HepG2 (cell line): ENCODE data around the gene BRMS1.

Experiments used
- ZNF543 ChIP-seq: sonication (generic); formaldehyde crosslinking; IDR thresholded peaks from 2 replicates; pipeline ENCODE4 v1.4.0; 2020; ENCODE audit warnings: mild to moderate bottlenecking, missing genetic modification reagents
- ZNF841 ChIP-seq: sonication (generic); formaldehyde crosslinking; IDR thresholded peaks from 2 replicates; pipeline ENCODE4 v1.8.1; 2023; ENCODE audit warnings: missing genetic modification reagents, borderline replicate concordance
- TF ChIP-seq, protein P1 (sequence below): sonication (generic); formaldehyde crosslinking; IDR thresholded peaks from 2 replicates; pipeline ENCODE4 v1.4.0; 2020; ENCODE audit warnings: missing genetic modification reagents

DNA sequence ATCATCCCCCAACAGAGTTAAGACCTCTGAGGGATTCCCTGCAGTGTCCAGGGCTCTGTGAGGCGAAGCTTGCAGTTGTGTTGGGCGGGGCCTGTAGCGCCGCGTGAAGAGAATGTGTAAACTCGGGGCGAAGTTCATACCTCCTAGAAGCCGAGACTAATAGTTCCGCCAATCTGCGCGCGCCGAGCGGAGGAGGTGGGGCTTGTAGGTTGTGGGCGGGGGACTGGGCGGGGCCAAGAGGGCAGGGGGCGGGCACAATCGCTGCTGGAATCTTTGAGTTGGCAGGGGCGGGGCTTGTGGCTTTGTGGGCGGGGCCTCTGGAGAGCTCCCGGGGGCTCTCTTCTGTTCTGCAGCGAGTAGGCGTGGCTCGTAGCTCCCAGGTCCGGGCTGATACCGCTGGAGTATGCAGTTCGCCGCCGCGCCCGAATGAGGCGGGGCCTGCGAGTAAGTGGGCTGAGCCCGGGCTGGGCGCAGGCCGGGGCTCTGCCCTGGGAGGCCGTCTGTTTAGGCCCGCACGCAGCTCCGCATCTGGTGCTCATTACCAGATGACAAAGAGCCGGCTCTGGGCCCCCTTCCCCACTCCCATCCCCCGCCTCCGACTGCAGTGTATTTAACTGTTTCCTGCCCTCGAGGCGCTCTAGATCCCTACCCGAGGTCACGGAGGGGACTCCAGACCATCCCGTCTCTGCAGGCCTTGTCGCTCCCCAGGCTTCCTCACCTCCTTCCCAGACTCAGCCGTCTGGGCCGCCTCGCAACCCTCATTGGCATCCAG lies 32.2 kb downstream of the BRMS1 start:
- TF ChIP-seq, protein P1, sequence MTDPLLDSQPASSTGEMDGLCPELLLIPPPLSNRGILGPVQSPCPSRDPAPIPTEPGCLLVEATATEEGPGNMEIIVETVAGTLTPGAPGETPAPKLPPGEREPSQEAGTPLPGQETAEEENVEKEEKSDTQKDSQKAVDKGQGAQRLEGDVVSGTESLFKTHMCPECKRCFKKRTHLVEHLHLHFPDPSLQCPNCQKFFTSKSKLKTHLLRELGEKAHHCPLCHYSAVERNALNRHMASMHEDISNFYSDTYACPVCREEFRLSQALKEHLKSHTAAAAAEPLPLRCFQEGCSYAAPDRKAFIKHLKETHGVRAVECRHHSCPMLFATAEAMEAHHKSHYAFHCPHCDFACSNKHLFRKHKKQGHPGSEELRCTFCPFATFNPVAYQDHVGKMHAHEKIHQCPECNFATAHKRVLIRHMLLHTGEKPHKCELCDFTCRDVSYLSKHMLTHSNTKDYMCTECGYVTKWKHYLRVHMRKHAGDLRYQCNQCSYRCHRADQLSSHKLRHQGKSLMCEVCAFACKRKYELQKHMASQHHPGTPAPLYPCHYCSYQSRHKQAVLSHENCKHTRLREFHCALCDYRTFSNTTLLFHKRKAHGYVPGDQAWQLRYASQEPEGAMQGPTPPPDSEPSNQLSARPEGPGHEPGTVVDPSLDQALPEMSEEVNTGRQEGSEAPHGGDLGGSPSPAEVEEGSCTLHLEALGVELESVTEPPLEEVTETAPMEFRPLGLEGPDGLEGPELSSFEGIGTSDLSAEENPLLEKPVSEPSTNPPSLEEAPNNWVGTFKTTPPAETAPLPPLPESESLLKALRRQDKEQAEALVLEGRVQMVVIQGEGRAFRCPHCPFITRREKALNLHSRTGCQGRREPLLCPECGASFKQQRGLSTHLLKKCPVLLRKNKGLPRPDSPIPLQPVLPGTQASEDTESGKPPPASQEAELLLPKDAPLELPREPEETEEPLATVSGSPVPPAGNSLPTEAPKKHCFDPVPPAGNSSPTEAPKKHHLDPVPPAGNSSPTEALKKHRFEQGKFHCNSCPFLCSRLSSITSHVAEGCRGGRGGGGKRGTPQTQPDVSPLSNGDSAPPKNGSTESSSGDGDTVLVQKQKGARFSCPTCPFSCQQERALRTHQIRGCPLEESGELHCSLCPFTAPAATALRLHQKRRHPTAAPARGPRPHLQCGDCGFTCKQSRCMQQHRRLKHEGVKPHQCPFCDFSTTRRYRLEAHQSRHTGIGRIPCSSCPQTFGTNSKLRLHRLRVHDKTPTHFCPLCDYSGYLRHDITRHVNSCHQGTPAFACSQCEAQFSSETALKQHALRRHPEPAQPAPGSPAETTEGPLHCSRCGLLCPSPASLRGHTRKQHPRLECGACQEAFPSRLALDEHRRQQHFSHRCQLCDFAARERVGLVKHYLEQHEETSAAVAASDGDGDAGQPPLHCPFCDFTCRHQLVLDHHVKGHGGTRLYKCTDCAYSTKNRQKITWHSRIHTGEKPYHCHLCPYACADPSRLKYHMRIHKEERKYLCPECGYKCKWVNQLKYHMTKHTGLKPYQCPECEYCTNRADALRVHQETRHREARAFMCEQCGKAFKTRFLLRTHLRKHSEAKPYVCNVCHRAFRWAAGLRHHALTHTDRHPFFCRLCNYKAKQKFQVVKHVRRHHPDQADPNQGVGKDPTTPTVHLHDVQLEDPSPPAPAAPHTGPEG, result no peak
- TF ChIP-seq ZNF543 (CRISPR knock-in tag), result no peak
- TF ChIP-seq ZNF841 (CRISPR knock-in tag), result no peak
